ENCODE measurements around the gene ITPR1. TPM values are rescaled to one million over a fixed set of nuclear protein-coding genes. Genes with fewer than 3 reads are reported as not detected.

The ITPR1 gene
- total and polyA plus RNA-seq, 11 donors = 8.9 to 55.8 (median 19.9) TPM

DNA sequence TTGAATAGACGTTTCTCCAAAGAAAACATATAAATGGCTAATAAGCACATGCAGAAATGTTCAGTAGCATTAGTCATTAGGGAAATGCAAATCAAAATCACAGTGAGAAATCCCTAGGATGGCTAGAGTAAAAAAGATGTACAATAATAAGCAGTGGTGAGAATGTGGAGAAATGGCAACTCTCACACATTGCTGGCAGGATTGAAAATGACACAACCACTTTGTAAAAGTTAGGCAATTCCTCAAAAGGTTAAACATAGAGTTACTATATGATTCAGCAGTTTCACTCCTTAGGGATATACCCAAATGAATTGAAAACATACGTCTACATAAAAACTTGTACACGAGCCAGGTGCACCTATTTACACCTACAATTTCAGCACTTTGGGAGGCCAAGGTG lies 108.7 kb downstream of the ITPR1 start:
- no peaks in the 10 kb centered on the region for H3K27me3 ChIP-seq
- ATAC-seq (no peak), DNase-seq (no peak)
- no peak for TF ChIP-seq POLR2A (IDR thresholded peaks at IDR 0.05)
- TF ChIP-seq CTCF (IDR thresholded peaks at IDR 0.05) = no peak
- no peak overlapping the region for H3K27ac ChIP-seq
- peaks cover 0 to 50% (median 14%) of the 10 kb centered on the region in 12 donors for H3K4me1 ChIP-seq
- H3K4me3 ChIP-seq = no peak overlapping the region
- 68 to 79% (median 74%) methylated on average over 3 of the region's 3 CpGs for WGBS, 4 donors
- intact Hi-C loops (cut with DNase I) = no loop called here
- H3K9me3 ChIP-seq = no peaks in the 10 kb centered on the region
- no peaks in the 10 kb centered on the region for H3K36me3 ChIP-seq

DNA sequence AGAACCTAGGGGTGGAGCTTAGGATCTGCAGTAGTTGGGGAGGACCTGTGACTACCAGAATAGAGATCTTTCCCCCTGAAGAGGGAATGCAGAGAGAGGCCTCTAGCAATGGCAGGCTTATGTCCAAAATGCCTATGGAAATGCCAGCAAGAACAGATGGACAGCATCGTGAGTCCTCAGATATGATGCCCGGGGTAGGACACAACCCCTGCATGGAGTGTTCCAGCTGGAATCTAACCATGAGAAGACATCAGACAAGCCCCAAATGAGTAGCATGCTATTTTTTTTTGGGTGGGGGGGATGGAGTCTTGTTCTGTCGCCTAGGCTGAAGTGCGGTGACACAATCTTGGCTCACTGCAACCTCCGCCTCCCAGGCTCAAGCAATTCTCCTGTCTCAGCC lies 111.5 kb downstream of the ITPR1 start:
- no peak overlapping the region for H3K4me3 ChIP-seq
- WGBS, 4 donors = 84 to 100% (median 85%) methylated on average over 3 to 5 of the region's 5 CpGs
- H3K36me3 ChIP-seq = no peaks in the 10 kb centered on the region
- intact Hi-C loops (cut with DNase I) = no loop called here
- no peaks in the 10 kb centered on the region for H3K9me3 ChIP-seq
- H3K27ac ChIP-seq = no peak overlapping the region
- no peak for TF ChIP-seq POLR2A (IDR thresholded peaks at IDR 0.05)
- TF ChIP-seq CTCF (IDR thresholded peaks at IDR 0.05) = no peak
- DNase-seq (no peak), ATAC-seq (no peak)
- H3K27me3 ChIP-seq = no peaks in the 10 kb centered on the region
- H3K4me1 ChIP-seq = peaks cover 0 to 47% (median 18%) of the 10 kb centered on the region in 12 donors

DNA sequence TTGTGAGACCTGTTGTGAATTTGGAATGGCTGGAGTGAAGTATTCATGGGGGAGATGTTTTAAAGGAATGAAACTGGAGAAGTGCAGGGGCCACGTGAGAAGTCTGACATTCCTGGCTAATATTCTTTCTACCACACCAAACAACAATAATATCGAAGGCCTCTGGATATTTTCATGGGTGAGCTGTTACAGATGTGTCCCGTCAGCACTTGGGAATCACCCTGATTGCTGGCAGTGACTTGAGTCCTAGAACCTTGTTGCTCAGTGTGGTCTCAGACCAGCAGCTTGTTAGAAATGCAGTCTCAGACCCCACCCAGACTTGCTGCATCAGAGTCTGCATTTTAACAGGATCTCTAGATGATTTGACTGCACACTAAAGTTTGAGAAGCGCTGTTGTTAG lies 113.8 kb downstream of the ITPR1 start:
- WGBS, 4 donors = 43 to 61% (median 46%) methylated on average over 4 of the region's 4 CpGs
- DNase-seq (no peak), ATAC-seq (peak in 3 of 4 donors; percentile 36 to 64 (median 63))
- Histone ChIP-seq H3K9me3 (no peaks in the 10 kb centered on the region), H3K27me3 (no peaks in the 10 kb centered on the region), H3K4me3 (no peak overlapping the region), H3K36me3 (no peaks in the 10 kb centered on the region), H3K4me1 (peaks cover 0 to 36% (median 12%) of the 10 kb centered on the region in 12 donors), H3K27ac (no peak overlapping the region)
- intact Hi-C loops (cut with DNase I) = no loop called here
- TF ChIP-seq CTCF (IDR thresholded peaks at IDR 0.05) (no peak), POLR2A (IDR thresholded peaks at IDR 0.05) (no peak)

DNA sequence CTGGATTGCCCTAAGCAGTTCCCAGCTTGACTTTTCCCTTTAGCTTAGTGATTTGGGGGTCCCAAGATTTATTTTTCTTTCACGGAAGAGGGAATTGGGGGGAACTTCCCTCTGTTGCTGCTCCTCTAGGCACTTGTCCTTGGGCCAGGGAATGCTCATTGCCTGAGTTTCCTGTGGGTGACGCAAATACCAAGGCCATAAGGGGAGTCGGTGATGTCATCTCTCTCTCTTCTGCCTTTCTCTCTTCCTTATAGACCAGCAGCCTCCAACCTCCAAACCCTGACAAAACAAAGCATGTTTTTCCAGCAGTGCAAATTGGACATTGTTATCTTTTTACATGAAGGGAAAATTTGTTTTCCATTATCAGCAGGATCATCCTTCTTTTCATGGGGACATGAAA lies 120.2 kb downstream of the ITPR1 start:
- Histone ChIP-seq H3K4me3 (no peak overlapping the region), H3K27ac (no peak overlapping the region), H3K9me3 (no peaks in the 10 kb centered on the region), H3K4me1 (peaks cover 0 to 14% (median 1%) of the 10 kb centered on the region in 12 donors), H3K27me3 (no peaks in the 10 kb centered on the region), H3K36me3 (no peaks in the 10 kb centered on the region)
- DNase-seq (no peak), ATAC-seq (no peak)
- intact Hi-C loops (cut with DNase I) = no loop called here
- TF ChIP-seq CTCF (IDR thresholded peaks at IDR 0.05) = no peak
- TF ChIP-seq POLR2A (IDR thresholded peaks at IDR 0.05) = no peak
- 47 to 67% (median 57%) methylated on average over 3 of the region's 3 CpGs for WGBS, 4 donors

Measured in heart left ventricle (tissue), 16 donors.